ENCODE measurements around the gene OR5D14.

The OR5D14 gene

DNA sequence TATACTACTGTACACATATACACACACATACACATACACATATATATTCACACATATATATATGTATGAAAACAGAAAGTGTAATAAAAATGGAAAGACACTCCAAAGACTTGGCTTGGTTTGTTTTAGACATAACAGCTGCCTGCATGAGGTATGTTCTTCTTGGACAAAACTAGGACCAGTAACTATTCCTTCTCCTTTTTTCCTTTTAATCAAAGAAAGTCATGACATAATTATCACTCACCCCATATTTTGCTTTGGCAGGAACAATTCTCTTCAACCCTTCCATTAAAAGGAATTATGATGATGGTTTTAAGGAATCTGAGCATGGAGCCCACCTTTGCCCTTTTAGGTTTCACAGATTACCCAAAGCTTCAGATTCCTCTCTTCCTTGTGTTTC is at the start of gene OR5D14:
OR5D14 (plus strand) TSS at position 301 of the 400 bp plus-strand sequence; CDS start at position 301, 0 bp downstream.
- DNase-seq = no peak

GRCh38 chr11:55773138-55773537 is 22.2 kb upstream of the OR5D14 start, which contains the start of gene OR5D13:
OR5D13 (plus strand) TSS chr11:55773438; CDS start chr11:55773438, 0 bp downstream.
- DNase-seq = no peak

DNA sequence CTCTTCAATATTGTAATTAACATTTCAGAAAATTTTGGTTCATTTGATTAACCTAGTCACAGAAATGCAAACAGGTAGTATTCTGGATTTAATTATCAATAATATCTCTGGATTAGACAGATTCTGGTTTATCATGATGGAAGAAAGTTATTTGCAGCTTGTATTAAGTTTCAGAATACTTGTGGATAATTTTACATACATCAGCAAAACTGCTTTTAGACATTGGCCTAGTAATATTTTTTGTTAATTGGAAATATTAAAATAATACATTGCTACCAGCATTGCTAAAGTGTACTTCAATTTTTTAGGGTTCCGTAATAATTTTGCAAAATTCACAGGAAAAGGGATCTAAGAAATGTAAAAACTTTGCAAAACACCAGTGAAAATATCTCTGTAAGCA is 3.8 kb upstream of the OR5D14 start:
- DNase-seq = no peak

DNA sequence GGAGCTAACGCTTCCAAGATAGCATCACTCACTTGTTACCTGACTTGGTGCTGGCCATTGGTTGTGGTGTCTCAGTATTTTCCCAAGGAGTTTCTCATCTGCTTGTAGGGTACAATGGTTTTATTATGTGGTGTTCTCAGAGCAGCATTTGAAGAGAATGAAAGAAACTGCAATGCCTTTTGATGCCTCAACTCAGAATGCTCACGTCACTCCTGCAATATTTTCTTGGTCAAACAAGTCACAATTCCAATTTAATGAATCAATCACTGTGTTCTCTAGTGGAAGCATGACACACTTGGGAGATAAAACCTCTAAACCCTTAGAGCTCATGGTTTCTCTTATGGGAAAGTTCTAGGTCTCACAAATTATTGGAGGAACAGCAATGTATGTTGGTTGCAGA is 2.0 kb upstream of the OR5D14 start:
- DNase-seq = no peak

DNA sequence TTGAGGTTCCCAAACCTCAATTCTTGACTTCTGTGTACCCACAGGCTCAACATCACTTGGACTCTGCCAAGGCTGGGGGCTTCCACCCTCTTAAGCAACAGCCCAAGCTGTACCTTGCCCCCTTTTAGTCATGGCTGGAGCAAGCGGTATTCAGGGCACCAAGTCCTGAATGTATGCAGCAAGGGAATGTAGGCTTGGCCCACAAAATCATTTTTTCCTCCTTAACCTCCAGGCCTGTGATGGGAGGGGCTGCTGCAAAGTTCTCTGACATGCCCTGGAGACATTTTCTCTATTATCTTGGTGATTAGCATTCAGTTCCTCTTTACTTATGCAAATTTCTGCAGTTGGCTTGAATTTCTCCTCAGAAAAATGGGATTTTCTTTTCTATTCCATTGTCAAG is 10.9 kb downstream of the OR5D14 start:
- DNase-seq = no peak

DNA sequence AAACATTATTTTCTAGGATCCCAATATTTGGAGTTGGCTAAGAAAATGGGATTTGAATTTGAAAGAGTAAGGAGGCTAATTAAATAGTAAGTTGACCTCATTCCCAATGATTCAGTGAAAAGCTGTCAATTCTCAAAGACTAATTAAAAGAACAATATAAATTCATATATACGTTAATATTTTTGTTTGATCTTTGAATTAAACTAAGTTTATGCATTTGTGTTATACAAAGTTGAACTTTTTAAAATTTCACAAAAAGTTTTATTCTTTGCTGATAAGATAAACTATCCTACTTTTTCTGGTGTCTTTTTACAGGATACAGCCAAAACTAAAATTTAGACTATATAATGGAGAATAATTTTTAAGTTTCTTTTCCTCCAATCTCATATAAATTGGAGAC is 15.7 kb downstream of the OR5D14 start, which contains the start of gene OR5L1:
OR5L1 (plus strand) TSS at position 301 of the 400 bp plus-strand sequence. CDS start 100 bp downstream, outside the sequence.
- DNase-seq = no peak

- no peak for DNase-seq
These were observed 24.0 kb downstream of the OR5D14 start, which contains the start of gene OR5D18 for GRCh38 chr11:55819330-55819729. OR5D18 (plus strand) TSS chr11:55819630; CDS start chr11:55819630, 0 bp downstream.

GRCh38 chr11:55826919-55827318 is 31.6 kb downstream of the OR5D14 start, which contains the start of gene OR5L2:
OR5L2 (plus strand) TSS chr11:55827219; CDS start chr11:55827219, 0 bp downstream.
- DNase-seq = no peak

GRCh38 chr11:55838452-55838851 is 43.1 kb downstream of the OR5D14 start, which contains the start of gene OR5D16:
OR5D16 (plus strand) TSS chr11:55838752; CDS start chr11:55838752, 0 bp downstream.
- DNase-seq = no peak

Data from CD4-positive, alpha-beta T cell treated with Interferon gamma for 1 hour (primary cell).